GM18870 (cell line): ENCODE results near the gene CCRL2.
"Not testable (repeated sequence)": the region's sequence is repeated elsewhere in the genome, so short reads cannot be mapped to it uniquely, and the experiment has no call there.

Source experiments
- ATAC-seq: cut with Tn5 transposase; IDR thresholded peaks from one replicate; pipeline ENCODE4 v1.9.1; 2021; ENCODE audit warnings: moderate library complexity; ENCODE audit not compliant: unreplicated experiment

Gene CCRL2

DNA sequence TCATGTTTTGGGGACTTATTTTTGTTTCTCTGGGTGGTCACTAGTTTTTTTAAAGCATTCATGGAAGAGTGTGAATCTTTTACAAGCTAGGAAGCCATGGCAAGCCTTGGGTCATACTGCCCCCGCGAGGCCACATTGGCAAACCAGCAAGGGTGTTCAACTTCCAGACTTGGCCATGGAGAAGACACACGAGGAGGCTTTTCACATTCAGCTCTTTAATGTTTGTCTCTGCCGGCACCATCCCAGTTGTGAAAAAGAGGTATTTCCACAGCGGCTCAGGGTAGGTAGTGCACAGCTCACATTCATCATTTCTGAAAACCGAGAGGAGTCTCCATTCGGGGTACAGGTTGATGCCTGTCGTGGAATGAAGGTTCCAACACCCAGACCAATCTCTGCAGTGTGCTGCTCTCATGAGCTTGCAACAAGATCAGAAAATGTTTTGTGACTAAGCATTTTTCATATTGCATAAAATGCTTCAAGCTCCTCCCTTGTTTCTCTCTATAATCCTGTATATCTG, 28.6 kb upstream of the CCRL2 start:
- ATAC-seq: no peak

DNA sequence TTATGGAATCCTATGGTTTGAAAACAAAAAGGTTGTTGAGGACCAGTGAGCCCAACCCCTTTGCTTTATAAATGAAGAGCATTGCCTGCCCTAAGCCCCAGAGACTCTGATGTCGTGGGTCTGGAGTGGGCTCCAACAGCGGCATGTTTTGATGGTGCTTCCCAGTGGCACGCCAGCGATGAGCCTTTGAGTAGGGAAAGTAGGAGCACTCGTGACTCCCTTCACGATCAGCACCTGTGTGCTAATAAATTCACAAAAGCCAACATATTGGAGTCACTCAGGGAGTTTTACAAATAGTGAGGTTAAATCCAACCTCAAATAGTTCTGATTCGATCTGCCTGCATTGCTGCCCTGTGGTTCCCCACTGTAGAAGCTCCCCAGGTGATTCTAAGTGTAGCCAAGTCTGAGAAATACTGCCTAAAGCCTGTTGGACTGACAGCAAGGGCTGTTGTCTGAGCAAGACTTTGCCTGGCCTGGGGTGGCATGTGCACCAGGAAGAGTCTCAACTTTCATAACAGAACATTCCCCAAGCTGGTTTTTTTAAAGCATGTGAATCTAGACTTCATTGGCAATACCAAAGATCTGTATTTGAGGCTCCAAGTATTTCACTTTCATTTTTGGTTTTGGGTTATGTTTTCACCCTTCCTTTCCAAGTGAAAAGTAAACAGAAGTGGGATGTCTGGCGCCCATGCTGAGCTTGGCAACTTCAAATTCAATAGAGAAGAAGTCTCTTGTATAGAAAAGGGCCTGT, 26.4 kb upstream of the CCRL2 start:
- no peak for ATAC-seq

DNA sequence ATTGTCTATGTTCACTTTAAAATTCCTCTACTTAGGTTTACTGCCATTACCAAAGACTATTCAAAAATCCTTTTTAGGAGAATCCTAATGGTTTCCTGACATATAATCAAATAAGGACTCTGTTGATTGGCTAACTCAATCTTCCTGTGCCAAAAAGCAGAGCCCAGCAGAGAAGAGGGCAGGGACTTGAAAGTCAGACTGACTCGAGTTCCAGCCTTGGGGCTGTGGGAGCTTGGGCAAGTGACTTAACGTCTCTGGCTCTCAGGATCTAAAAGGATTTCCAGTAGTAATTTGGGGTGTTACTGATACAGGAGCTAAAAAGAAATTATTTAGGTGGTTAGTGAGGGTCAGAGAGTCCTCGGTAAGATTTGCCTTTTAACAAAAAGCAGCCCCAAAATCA, 25.4 kb upstream of the CCRL2 start:
- no peak for ATAC-seq

DNA sequence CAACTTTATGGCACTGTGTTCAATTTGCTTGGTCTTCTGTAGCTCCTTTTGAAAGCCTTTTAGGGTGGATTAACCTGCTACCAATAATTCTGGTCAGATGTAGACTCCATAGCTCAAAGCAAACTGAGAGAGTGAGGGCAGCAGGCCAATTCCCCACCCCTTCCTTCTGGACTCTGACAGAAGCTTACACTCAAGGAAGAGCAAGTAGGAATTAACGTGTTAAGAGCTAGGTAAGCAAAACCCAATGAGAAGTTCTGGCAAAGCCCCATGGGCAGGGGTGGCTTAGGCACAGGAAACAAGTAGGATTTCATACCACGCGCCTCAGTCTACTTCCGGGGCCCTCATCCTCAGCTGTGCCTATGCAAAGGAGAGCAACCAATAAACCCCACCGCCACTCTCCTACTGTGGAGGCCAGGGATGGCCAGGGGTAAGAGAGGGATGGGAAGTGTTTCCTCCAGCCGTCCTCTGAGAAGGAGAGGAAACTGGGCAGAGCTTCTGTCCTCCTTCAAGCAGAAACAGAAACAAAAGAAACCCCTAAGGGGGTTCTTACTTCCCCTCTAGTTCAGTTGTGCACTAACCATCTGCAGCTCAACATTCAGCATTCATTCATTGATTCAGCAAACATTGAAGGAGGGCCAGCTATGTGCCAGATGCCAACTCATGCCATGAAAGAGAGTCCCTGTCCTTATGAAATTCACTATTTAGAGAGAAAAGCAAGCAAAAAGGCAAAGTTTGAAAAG, 23.7 kb upstream of the CCRL2 start:
- ATAC-seq: no peak

DNA sequence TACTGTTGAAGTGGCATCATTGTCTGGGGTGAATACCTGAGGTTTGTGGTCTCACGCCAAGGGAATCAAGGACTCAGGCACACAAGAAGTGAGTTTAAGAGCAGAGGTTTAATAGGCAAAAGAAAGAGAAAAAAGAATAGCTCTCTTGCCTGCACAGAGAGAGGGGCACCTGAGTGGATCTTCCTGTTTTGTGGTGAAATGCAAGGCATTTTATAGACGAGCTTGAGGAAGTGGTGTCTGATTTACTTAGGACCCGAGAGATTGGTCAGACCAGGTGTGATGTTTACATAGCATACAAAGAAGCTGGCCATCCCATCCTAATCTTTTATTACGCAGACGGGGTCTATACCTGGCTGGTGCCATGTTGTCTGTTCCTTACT, 23.1 kb upstream of the CCRL2 start:
- ATAC-seq: no peak

DNA sequence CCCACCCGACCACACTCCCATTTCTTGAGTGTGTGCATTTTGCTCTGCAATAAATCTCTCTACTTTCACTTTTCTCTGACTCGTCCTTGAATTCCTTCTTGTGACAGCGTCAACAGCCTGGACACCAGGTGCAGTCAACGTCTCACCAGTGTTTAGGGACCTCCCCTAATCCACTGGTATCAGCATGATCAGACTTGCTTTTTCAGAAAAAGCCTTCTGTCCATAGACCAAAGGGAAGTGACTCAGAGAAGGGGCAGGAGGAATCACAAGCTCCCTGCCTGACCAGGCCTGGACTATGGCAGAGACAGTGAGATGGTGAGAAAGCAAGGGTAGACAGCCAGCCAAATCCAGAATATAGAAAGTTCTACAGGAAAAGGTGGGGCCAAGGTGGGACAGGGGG, 20.9 kb upstream of the CCRL2 start:
- ATAC-seq: no peak

DNA sequence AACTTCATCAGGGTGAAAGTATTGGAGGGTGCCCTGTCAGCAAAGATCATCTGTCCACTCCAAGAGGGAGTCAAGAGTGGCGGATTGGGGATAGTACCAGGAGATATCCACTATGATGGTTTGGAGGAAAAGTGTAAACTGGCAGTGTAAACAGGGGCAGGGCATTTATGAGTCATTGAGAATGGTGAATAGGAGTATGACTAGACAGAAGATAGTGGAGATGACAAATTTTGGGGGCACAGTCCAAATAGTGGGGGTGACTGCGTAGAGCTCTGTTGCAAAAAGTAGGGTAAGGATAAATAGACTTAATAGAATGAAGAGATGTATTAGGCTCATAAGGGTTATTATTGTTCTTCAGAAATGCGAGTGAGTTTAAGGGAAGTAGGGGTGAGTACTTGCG, 18.2 kb upstream of the CCRL2 start:
- not testable (repeated sequence) for ATAC-seq

DNA sequence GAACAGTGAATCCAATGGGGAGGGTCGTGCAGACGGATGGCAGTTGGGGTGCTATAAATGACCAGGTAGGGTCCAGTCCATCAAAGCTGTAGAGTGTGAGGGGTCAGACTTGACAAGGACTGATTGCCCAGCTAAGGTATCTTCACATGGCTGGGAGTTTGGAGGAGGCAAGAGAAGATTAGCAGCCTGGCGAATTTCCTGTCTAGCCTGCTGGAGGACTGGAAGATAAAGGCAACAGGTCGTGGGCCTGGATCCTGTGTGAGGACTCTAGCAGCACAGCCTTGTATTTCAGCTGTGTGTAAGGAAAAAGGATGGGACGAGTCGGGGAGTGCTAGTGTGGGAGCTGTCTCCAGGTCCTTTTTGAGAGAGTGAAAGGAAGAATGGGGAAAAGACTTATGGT, 17.8 kb upstream of the CCRL2 start:
- ATAC-seq: no peak

DNA sequence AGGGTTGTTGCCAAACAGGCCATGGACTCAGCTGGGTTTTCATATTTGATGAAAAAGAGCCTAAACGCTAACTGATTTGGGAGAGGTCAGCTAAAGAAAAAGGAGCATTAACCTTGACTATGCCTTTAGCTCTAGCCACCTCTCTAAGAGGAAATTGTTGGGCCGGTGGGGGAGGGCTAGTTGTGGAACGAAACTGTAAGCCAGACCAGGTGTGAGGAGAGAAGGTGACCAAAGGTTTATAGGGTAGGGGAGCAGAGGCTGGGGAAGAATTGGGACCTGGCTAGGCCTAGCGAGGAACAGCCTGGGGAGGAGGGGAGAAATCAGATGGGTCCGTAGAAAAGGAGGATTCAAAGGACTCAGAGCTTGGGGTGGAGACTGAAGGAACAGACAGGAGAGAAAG, 15.5 kb upstream of the CCRL2 start:
- not testable (repeated sequence) for ATAC-seq

DNA sequence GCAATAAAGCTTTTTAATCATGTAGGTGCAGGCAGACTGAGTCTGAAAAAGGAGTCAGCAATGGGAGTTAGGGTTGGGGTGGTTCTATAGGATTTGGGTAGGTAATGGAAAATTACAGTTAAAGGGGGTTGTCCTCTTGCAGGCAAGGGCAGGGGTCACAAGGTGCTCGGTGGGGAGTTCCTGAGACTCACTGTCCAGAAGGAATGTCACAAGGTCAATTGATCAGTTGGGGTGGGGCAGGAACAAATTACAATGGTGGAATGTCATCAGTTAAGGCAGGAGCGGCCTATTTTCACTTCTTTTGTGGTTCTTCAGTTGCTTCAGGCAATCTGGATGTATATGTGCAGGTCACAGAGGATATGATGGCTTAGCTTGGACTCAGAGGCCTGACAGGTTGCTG, 14.0 kb upstream of the CCRL2 start:
- no peak for ATAC-seq

DNA sequence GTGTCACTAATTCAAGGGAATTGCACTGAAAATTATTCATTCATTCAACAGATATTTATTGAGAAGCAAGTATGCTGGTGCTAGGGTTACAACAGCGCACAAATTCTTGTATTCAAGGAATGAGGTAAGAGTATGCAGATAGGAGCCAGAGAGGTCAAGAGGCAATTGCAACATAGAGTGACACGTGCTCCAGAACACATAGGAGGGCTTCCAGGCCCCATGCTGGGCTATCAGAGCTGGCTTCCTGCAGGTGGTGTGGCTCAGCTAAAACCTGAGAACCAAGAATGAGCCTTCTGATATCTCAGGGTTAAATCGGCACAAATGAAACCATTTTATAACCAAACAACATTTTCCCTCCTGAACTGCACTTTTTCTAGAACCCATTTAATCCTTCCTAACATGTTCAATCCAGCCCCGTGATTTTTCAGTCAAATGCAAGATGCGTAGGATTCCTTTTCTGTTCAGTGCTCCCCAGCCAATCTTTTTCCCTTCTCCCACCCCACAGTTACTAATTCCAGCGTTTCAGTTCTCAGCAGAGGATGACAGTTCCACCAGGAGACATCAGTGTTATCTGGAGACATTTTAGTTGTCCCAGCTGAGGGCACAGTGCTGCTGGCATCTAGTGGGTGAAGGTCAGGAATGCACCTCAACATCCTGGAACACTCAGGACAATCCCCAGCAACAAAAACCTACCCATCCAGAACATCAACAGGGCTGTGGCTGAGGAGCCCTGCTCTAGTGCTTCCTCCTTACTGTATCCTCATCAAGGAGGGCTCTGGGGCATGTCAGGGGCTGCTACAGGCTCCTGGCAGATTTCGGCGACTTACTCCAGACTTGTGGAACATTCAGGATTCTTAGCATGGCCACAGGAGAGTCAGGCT, 13.3 kb upstream of the CCRL2 start:
- no peak for ATAC-seq

DNA sequence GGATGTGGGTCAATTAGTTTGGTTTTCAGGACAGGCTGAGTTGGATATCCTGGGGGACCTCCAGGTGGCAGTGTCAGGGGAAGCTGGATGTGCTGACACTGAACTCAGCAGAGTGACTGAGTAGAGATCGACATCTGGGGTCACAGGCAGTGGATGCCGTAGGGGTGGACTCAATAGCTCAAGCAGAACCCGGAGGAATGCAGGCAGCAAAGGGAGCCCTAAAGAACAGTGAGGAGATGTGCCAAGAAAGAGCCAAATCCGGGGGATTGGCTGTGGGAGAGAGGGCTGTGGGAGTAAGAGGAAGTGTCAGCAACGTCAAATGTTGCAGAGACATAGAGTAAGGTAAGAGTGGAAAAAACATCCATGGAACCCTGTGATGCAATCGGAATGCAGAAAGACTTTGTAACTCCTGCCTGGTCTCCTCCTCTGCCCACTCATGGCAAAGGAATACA, 11.8 kb upstream of the CCRL2 start:
- ATAC-seq: no peak

DNA sequence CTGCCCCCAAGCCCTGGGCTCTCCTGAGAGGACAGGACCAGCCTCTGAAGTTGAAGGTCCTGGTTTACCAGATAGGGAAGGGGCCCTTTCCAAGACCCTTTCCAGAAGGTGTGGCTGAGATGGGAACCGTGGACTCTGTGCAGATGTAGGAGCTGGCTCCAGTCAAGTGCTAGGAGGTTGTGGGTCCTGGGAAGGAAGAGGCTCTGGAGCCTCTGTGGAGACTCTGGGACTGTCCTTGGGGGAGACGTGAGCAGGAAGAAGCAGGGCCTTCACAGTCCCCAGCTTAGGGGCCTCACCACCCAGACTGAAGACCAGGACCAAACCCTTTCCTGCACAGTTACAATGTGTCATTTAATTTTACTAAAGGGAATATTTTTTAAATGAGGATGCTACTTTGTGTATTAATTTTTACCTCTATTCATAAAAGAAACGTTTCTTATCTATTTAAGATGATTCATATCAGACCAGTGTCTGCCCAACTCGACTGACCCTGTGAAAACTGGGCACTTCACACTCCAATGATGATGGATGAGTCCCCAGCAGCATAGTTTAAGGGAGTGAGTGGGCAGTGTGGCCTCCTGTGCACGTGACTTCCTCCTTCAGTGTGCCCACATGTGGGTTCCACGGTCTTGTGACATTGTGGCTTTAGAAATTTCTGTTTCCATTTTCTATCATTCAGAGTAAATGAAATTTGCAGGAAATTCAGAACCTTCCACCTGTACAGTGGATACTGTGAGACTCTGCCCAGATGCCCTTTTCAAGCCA, 11.1 kb upstream of the CCRL2 start:
- ATAC-seq: no peak

DNA sequence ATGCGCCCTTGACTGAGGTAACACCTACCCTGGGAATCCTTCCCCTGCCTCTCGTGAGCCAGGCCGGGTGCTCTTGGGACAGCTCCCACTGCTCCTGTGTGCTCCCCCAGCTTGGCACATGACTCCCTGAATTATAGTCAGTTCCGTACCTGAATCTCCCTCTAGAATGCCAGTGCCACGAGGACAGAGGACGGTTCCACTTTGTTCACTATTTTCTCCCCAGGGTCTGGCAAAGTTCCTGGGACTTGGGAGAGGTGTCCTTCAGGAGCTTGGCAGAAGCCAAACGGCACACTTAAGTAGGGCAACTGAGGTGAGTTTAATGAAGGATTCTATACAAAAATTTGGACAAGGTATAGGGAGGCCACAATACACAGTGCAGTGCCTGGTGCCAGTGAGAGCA, 9.9 kb upstream of the CCRL2 start:
- ATAC-seq: no peak

DNA sequence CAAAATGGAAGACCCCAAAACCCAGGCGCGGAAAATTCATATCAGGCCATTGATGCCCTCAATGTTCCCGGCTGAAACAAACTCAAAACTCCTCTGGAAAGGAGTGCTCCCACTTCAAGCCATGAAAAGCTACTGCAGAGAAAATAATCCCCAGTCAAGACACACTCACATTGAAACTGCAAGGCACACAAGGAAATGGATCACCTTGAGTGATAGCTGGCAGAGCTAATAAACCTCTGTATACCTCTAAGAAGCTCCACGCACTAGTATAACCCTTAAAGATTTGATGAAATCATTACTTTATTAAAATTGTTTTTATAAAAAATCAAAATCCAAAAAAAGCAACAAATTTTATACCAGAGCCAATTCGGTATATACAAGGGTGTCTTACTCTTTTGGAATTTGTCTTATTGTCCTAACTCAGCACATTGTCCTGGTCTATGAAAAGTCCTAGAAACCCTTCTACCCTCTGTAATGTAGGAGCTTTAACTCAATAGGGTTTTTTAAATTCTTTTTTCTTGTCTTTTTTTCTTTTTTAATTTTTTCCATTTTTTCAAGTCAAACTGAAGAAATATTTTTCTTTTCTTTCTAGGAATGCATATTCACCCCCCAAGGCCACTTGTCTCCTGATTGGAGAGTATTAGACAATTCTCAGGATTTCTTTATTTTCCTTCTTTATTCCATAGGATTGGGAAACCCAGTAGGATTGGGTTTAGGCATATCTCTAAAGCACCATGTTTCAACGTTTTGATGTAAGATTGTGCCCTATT, 8.7 kb upstream of the CCRL2 start:
- ATAC-seq: no peak

DNA sequence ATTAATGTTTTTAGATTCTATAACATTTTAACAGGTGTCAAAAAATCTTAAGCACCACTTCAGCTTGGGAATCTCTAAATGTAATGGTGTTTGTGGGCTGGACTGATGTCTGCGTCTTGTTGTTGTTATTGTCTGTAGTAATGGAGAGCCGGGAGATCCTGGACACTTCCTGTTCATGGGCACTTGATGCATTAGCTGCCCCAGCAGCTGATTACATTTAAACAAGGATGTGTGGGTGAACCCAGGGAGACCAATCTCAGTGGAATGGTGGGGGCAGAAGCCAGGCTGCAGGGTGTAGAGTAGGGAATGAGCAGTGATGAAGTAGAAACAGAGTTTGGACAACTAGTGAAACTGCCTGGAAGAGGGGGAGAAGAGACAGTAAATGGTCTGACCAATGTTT, 8.0 kb upstream of the CCRL2 start:
- no peak for ATAC-seq

DNA sequence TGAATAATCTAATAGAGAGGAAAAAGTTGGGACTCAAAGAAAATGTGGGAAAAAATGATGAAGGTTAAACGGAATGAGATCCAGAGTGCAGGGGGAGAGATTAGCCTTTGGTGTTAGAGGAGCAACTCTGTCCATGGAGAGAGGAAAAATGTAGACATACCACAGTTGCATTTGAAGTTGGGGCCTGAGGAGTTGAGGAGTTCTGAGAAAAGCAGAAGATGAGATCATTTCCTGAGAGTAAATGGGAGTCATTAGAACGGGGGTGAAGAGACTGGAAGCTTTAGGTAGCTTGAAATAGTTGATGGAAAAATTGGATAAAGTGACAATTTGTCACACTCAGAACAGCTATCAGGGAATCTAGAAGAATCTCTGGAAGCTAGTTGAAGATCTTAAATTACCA, 7.5 kb upstream of the CCRL2 start:
- no peak for ATAC-seq

DNA sequence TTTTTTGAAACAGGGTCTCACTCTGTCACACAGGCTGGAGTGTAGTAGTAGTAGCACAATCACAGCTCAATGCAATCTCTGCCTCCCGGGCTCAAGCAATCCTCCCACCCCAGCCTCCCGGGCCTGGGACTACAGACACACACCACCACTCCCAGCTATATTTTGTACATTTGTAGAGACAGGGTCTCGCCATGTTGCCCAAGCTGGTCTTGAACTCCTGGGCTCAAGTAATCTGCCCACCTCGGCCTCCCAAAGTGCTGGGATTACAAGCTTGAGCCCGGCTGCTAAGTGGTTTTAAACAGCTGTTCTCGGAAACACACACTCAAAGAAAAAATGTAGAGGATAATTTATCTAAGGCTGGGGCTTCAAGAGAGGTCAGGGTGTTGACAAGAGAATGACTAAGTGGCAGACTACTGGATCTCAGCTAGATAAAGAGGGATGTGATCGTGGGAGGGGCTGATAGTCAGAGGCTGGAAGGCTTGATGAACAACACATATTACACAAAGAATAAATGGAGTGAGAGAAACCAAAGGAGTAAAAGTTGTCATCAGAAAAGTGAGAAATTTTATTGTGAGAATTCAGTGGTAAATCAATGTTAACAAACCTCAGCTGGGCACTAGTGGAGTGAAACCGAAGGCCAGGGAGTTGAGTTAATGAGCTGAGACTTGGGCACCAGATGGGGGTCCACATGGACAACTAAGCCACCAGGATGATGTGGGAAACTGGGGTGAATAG, 6.9 kb upstream of the CCRL2 start:
- no peak for ATAC-seq

DNA sequence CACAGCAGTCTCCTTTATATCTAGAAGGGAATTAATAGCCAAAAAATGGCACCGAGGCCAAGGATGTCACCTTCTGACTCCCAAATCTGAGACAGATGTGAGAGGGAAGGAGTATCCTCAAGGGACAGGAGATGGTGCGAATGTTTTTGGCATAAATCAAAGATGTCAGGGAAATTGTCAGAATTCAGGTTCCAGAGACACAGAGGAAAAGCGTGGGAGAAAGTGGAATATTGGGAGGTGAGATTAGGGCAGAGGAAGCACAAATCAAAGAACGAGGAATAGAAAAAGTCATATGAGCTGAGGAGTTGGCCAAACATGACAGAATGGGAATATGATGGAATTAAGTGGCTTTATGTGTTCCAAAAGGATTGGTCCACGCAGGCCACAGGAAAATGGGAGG, 6.2 kb upstream of the CCRL2 start:
- ATAC-seq: no peak
